HCT116 (cell line): Measurements from ENCODE around the gene ZFYVE27.

ENCODE experiments used
- EZH2 ChIP-seq: fragments of 200-600 bp; sonication (generic); IDR thresholded peaks from 2 replicates; pipeline ENCODE4 v1.6.1; 2017; ENCODE audit warnings: antibody characterized with exemption, mixed run types
- EZH2phosphoT487 ChIP-seq: fragments of 200-600 bp; IDR thresholded peaks from 2 replicates; pipeline ENCODE4 v1.6.1; 2018; ENCODE audit warnings: antibody characterized with exemption, borderline replicate concordance
- FOSL1 ChIP-seq: IDR thresholded peaks from 2 replicates; pipeline ENCODE4 v1.6.1; 2012; ENCODE audit warnings: low read depth
- POLR2A ChIP-seq: IDR thresholded peaks from 2 replicates; pipeline ENCODE4 v1.7.0; 2011; ENCODE audit warnings: borderline replicate concordance; ENCODE audit not compliant: insufficient read depth, insufficient read length; ENCODE audit errors: extremely low read depth
- TCF7L2 ChIP-seq: IDR thresholded peaks from 2 replicates; pipeline ENCODE4 v1.7.0; 2011; ENCODE audit warnings: borderline replicate concordance, inconsistent platforms; ENCODE audit not compliant: insufficient read depth, insufficient read length; ENCODE audit errors: extremely low read depth
- TF ChIP-seq, protein P1 (sequence below): IDR thresholded peaks from 2 replicates; pipeline ENCODE4 v1.6.1; 2011; ENCODE audit warnings: mild to moderate bottlenecking, low read length, moderate library complexity; ENCODE audit not compliant: insufficient replicate concordance; ENCODE audit errors: extremely low read depth
- TF ChIP-seq, protein P2 (sequence below), 3 experiments: fragments of 200-600 bp in 1 of 3; sonication (generic) in 1 of 3; IDR thresholded peaks in 2 of 3; conservative IDR thresholded peaks in 1 of 3; 2 replicates each; pipeline ENCODE4 v1.5.1; 2012 to 2017; ENCODE audit warnings: low read depth in 2 of 3, low read length in 2 of 3, antibody characterized with exemption in 1 of 3, borderline replicate concordance in 1 of 3, control low read depth in 1 of 3, mild to moderate bottlenecking in 1 of 3, mixed read lengths in 1 of 3, mixed run types in 1 of 3, moderate library complexity in 1 of 3; ENCODE audit not compliant: insufficient read depth in 1 of 3

DNA sequence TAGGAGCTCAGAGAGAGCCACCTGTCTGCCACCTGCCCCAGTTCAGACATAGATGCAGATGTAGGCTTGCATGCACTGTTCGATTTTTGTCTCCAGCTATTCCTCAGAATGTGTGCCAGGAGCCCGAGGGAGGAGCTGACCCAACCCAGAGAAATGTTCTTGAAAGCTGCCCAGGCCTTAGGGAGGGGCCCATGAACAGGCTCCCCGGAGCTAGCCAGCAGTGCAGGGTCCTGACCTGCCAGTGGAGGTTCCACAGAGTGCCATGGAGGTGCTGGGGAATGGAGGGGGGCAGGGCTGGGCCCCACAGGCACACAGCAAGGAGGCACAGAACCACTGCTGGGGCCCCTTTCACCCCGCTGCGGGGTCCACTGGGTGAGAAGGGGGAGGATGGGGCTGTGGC, 64.5 kb downstream of the ZFYVE27 start:
- no peak for TF ChIP-seq POLR2A
- TF ChIP-seq, protein P1, sequence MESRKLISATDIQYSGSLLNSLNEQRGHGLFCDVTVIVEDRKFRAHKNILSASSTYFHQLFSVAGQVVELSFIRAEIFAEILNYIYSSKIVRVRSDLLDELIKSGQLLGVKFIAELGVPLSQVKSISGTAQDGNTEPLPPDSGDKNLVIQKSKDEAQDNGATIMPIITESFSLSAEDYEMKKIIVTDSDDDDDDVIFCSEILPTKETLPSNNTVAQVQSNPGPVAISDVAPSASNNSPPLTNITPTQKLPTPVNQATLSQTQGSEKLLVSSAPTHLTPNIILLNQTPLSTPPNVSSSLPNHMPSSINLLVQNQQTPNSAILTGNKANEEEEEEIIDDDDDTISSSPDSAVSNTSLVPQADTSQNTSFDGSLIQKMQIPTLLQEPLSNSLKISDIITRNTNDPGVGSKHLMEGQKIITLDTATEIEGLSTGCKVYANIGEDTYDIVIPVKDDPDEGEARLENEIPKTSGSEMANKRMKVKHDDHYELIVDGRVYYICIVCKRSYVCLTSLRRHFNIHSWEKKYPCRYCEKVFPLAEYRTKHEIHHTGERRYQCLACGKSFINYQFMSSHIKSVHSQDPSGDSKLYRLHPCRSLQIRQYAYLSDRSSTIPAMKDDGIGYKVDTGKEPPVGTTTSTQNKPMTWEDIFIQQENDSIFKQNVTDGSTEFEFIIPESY: no peak
- TF ChIP-seq FOSL1: no peak
- no peak for TF ChIP-seq EZH2phosphoT487
- TF ChIP-seq EZH2: no peak
- TF ChIP-seq, protein P2, sequence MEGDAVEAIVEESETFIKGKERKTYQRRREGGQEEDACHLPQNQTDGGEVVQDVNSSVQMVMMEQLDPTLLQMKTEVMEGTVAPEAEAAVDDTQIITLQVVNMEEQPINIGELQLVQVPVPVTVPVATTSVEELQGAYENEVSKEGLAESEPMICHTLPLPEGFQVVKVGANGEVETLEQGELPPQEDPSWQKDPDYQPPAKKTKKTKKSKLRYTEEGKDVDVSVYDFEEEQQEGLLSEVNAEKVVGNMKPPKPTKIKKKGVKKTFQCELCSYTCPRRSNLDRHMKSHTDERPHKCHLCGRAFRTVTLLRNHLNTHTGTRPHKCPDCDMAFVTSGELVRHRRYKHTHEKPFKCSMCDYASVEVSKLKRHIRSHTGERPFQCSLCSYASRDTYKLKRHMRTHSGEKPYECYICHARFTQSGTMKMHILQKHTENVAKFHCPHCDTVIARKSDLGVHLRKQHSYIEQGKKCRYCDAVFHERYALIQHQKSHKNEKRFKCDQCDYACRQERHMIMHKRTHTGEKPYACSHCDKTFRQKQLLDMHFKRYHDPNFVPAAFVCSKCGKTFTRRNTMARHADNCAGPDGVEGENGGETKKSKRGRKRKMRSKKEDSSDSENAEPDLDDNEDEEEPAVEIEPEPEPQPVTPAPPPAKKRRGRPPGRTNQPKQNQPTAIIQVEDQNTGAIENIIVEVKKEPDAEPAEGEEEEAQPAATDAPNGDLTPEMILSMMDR (IDR thresholded peaks at IDR 0.05 in 2 of 3, conservative IDR thresholded peaks at IDR 0.05 in 1 of 3; ENCODE audit: borderline replicate concordance in 1 of 3, insufficient read depth in 1 of 3, low read depth in 2 of 3, low read length in 2 of 3): no peak
- TF ChIP-seq TCF7L2: no peak
